H1 (cell line): ENCODE data around the gene PPFIA2. TPM values are rescaled to one million over a fixed set of nuclear protein-coding genes. Genes with fewer than 3 reads are reported as not detected.

Experiments
- ATF2 ChIP-seq: IDR thresholded peaks from 2 replicates; pipeline ENCODE4 v1.6.1; 2012; ENCODE audit warnings: low read length, inconsistent platforms
- CEBPB ChIP-seq: IDR thresholded peaks from 2 replicates; pipeline ENCODE4 v1.6.1; 2012; ENCODE audit warnings: low read depth, low read length
- polyA plus RNA-seq, 7 experiments: library from polyadenylated mRNA; depleted of rRNA in 3 of 7; stranded (reverse) in 5 of 7; unstranded in 2 of 7; fragments of >200 nt in 5 of 7; fragments of 200-250 nt in 2 of 7; gene quantifications; 1 replicate in 5 of 7; 2 replicates in 1 of 7; 4 replicates in 1 of 7; pipeline versions ENCODE4 v1.2.1 to v1.2.3, GENCODE V29; 2011 to 2013; ENCODE audit warnings: missing spikeins in 2 of 7, mixed read lengths in 2 of 7
- total RNA-seq: library from RNA; stranded (reverse); fragmentation: NEBNext Ultra II Directional; extraction: Animal tissue kit (Norgen Biotek cat#: 25700); gene quantifications from 2 replicates; pipeline ENCODE4 v1.2.1, GENCODE V29; 2021

The PPFIA2 gene
- total and polyA plus RNA-seq, 2 of the 8 experiments (the other 6 are each of a cell fraction or from before 2014, with no cell fraction given): 1.2 to 1.8 TPM

DNA sequence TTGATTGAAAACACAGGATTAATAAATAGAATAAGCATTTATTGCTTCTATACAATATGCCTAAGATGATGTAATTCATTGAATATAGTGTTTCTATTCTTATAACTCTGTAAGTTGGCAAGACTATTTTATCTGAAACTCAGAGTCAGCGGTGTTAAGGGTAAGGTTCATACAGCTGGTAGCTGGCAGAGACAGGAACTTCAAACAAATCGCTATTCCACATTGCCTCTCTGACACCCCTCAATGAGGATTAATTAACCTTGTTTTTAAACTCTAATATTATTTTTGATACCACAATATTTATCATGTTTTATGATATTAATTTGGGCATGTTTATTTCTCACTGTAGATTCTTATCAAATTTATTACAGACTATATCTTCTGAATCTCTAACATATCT, 357.9 kb downstream of the PPFIA2 start (continued):
- no peak for TF ChIP-seq ATF2
- TF ChIP-seq CEBPB: no peak
